ENCODE data around the gene REEP2. TPM values are rescaled to one million over a fixed set of nuclear protein-coding genes. Genes with fewer than 3 reads are reported as not detected.

REEP2 gene
- total RNA-seq, 1 experiment from 2014 or later: 2.7 TPM

GRCh38 chr5:138455232-138455930 lies 16.5 kb downstream of the REEP2 start:
- CTCF ChIA-PET: no interaction called here
- no peak overlapping the region for H3K4me3 Mint-ChIP-seq (ENCODE audit: low read depth, unreplicated experiment)
- TF ChIP-seq CTCF (IDR thresholded peaks at IDR 0.05; ENCODE audit: unreplicated experiment): no peak
- H3K27ac Mint-ChIP-seq (ENCODE audit: unreplicated experiment): no peak overlapping the region
- H3K27me3 Mint-ChIP-seq (ENCODE audit: unreplicated experiment): peaks cover 69% of the 10 kb centered on the region
- no peak for DNase-seq
- H3K36me3 Mint-ChIP-seq (ENCODE audit: insufficient read depth, unreplicated experiment): no peaks in the 10 kb centered on the region
- H3K4me1 Mint-ChIP-seq (ENCODE audit: low read depth, unreplicated experiment): no peaks in the 10 kb centered on the region
- no TSS peak for BruUV-seq (replicated peaks)
- intact Hi-C loops (cut with micrococcal nuclease; ENCODE audit: unreplicated experiment): no loop called here
- H3K9me3 Mint-ChIP-seq (ENCODE audit: low read depth, unreplicated experiment): no peaks in the 10 kb centered on the region

- H3K27ac Mint-ChIP-seq (ENCODE audit: unreplicated experiment): no peak overlapping the region
- no peak overlapping the region for H3K4me3 Mint-ChIP-seq (ENCODE audit: low read depth, unreplicated experiment)
- peaks cover 70% of the 10 kb centered on the region for H3K27me3 Mint-ChIP-seq (ENCODE audit: unreplicated experiment)
- DNase-seq: no peak
- CTCF ChIA-PET: no interaction called here
- H3K4me1 Mint-ChIP-seq (ENCODE audit: low read depth, unreplicated experiment): no peaks in the 10 kb centered on the region
- TF ChIP-seq CTCF (IDR thresholded peaks at IDR 0.05; ENCODE audit: unreplicated experiment): no peak
- intact Hi-C loops (cut with micrococcal nuclease; ENCODE audit: unreplicated experiment): no loop called here
- BruUV-seq (replicated peaks): no TSS peak
- H3K36me3 Mint-ChIP-seq (ENCODE audit: insufficient read depth, unreplicated experiment): no peaks in the 10 kb centered on the region
- H3K9me3 Mint-ChIP-seq (ENCODE audit: low read depth, unreplicated experiment): no peaks in the 10 kb centered on the region
Measured at GRCh38 chr5:138457531-138458275, 18.8 kb downstream of the REEP2 start.

GRCh38 chr5:138458384-138458783 lies 19.5 kb downstream of the REEP2 start:
- Mint-ChIP-seq H3K4me1 (ENCODE audit: low read depth, unreplicated experiment) (no peaks in the 10 kb centered on the region), H3K27ac (ENCODE audit: unreplicated experiment) (no peak overlapping the region), H3K4me3 (ENCODE audit: low read depth, unreplicated experiment) (no peak overlapping the region), H3K27me3 (ENCODE audit: unreplicated experiment) (peaks cover 70% of the 10 kb centered on the region), H3K36me3 (ENCODE audit: insufficient read depth, unreplicated experiment) (peaks cover 4% of the 10 kb centered on the region), H3K9me3 (ENCODE audit: low read depth, unreplicated experiment) (no peaks in the 10 kb centered on the region)
- BruUV-seq (replicated peaks): no TSS peak
- no peak for TF ChIP-seq CTCF (IDR thresholded peaks at IDR 0.05; ENCODE audit: unreplicated experiment)
- intact Hi-C loops (cut with micrococcal nuclease; ENCODE audit: unreplicated experiment): no loop called here
- no peak for DNase-seq
- CTCF ChIA-PET: no interaction called here

GRCh38 chr5:138458856-138459255 lies 20.0 kb downstream of the REEP2 start:
- BruUV-seq (replicated peaks): no TSS peak
- CTCF ChIA-PET: no interaction called here
- DNase-seq: no peak
- no peak for TF ChIP-seq CTCF (IDR thresholded peaks at IDR 0.05; ENCODE audit: unreplicated experiment)
- Mint-ChIP-seq H3K4me1 (ENCODE audit: low read depth, unreplicated experiment) (no peaks in the 10 kb centered on the region), H3K36me3 (ENCODE audit: insufficient read depth, unreplicated experiment) (peaks cover 8% of the 10 kb centered on the region), H3K9me3 (ENCODE audit: low read depth, unreplicated experiment) (no peaks in the 10 kb centered on the region), H3K27ac (ENCODE audit: unreplicated experiment) (no peak overlapping the region), H3K4me3 (ENCODE audit: low read depth, unreplicated experiment) (no peak overlapping the region), H3K27me3 (ENCODE audit: unreplicated experiment) (peaks cover 67% of the 10 kb centered on the region)
- intact Hi-C loops (cut with micrococcal nuclease; ENCODE audit: unreplicated experiment): no loop called here

Data from Calu3 (cell line).